Esophagus (tissue), 2 donors: ENCODE data around the gene SPOCK2. TPM values are rescaled to one million over a fixed set of nuclear protein-coding genes. Genes with fewer than 3 reads are reported as not detected.
"Not testable (repeated sequence)": the region's sequence is repeated elsewhere in the genome, so short reads cannot be mapped to it uniquely, and the experiment has no call there.

Experiments
- H3K27ac ChIP-seq, 2 donors: one replicate each; pipeline ENCODE4 v1.5.1; 2013; ENCODE audit warnings: low read depth in 2 of 2, mild to moderate bottlenecking in 2 of 2, inconsistent platforms in 1 of 2, low read length in 1 of 2, moderate library complexity in 1 of 2
- H3K27me3 ChIP-seq, 2 donors: one replicate each; pipeline ENCODE4 v1.6.1; 2013; ENCODE audit warnings: low read length in 2 of 2, control low read depth in 1 of 2, mild to moderate bottlenecking in 1 of 2; ENCODE audit not compliant: insufficient read depth in 2 of 2, control insufficient read depth in 1 of 2
- H3K36me3 ChIP-seq, 2 donors: one replicate each; pipeline ENCODE4 v1.6.1; 2013; ENCODE audit warnings: low read length in 1 of 2; ENCODE audit not compliant: control insufficient read depth in 2 of 2, insufficient read depth in 2 of 2
- H3K4me1 ChIP-seq, 2 donors: one replicate each; pipeline ENCODE4 v1.6.1; 2013; ENCODE audit warnings: low read length in 1 of 2; ENCODE audit not compliant: control insufficient read depth in 2 of 2, insufficient read depth in 2 of 2
- H3K4me3 ChIP-seq, 2 donors: one replicate each; pipeline ENCODE4 v1.5.1; 2013; ENCODE audit warnings: low read length in 2 of 2, mild to moderate bottlenecking in 2 of 2, low read depth in 1 of 2, moderate library complexity in 1 of 2
- H3K9me3 ChIP-seq, 2 donors: one replicate each; pipeline ENCODE4 v1.6.1; 2013; ENCODE audit warnings: mild to moderate bottlenecking in 2 of 2, low read depth in 1 of 2, low read length in 1 of 2, moderate library complexity in 1 of 2; ENCODE audit not compliant: control insufficient read depth in 2 of 2, insufficient read depth in 1 of 2
- WGBS, 2 donors: extraction: QIAGEN DNeasy Blood & Tissue Kit; methylation state at CpG; one replicate each; pipeline ENCODE4 v1.1.7; 2013; 5-methylcytosine and 5-hydroxymethylcytosine counted together
- polyA plus RNA-seq, 2 donors: library from polyadenylated mRNA; stranded (reverse); fragments of 200-250 nt; gene quantifications; one replicate each; pipeline ENCODE4 v1.2.3, GENCODE V29; 2013
- donor health status: healthy with polysubstance abuse.
- donor health status: Bipolar disorder and iron deficiency.

SPOCK2 gene
- polyA plus RNA-seq, 2 donors, result 1.5 to 1.9 TPM

GRCh38 chr10:72109636-72110157 lies 21.3 kb upstream of the SPOCK2 start:
- Histone ChIP-seq H3K4me1 (peaks cover 2 to 3% of the 10 kb centered on the region in 2 donors), H3K9me3 (no peaks in the 10 kb centered on the region), H3K27me3 (no peaks in the 10 kb centered on the region), H3K27ac (no peak overlapping the region), H3K36me3 (peaks cover 0 to 3% of the 10 kb centered on the region in 2 donors), H3K4me3 (no peak overlapping the region)
- WGBS, 2 donors, result 83% methylated on average over 8 of the region's 8 CpGs

- 53% methylated on average over 1 of the region's 1 CpG for WGBS, 2 donors
- H3K27ac ChIP-seq, result no peak overlapping the region
- H3K27me3 ChIP-seq, result no peaks in the 10 kb centered on the region
Measured at GRCh38 chr10:72108830-72109635, 20.7 kb upstream of the SPOCK2 start.

GRCh38 chr10:72108004-72108370 lies 19.6 kb upstream of the SPOCK2 start:
- not testable (repeated sequence) for H3K27ac ChIP-seq, H3K4me1 ChIP-seq
- 92 to 99% methylated on average over 3 of the region's 3 CpGs for WGBS, 2 donors

More at GRCh38 chr10:72108830-72109635, 20.7 kb upstream of the SPOCK2 start:
- H3K36me3 ChIP-seq, result peaks cover 0 to 3% of the 10 kb centered on the region in 2 donors
- peaks cover 2 to 3% of the 10 kb centered on the region in 2 donors for H3K4me1 ChIP-seq
- no peaks in the 10 kb centered on the region for H3K9me3 ChIP-seq
- H3K4me3 ChIP-seq, result no peak overlapping the region

GRCh38 chr10:72107325-72108003 lies 19.1 kb upstream of the SPOCK2 start:
- 43 to 53% methylated on average over 3 of the region's 3 CpGs for WGBS, 2 donors
- Histone ChIP-seq H3K4me3 (no peak overlapping the region), H3K27ac (no peak overlapping the region), H3K9me3 (no peaks in the 10 kb centered on the region), H3K36me3 (peaks cover 0 to 3% of the 10 kb centered on the region in 2 donors), H3K4me1 (peaks cover 2 to 3% of the 10 kb centered on the region in 2 donors), H3K27me3 (no peaks in the 10 kb centered on the region)

More at GRCh38 chr10:72108004-72108370, 19.6 kb upstream of the SPOCK2 start:
- H3K9me3 ChIP-seq, H3K4me3 ChIP-seq, H3K36me3 ChIP-seq, H3K27me3 ChIP-seq: not testable (repeated sequence)

GRCh38 chr10:72106896-72107295 lies 18.5 kb upstream of the SPOCK2 start:
- peaks cover 2 to 3% of the 10 kb centered on the region in 2 donors for H3K4me1 ChIP-seq
- no peaks in the 10 kb centered on the region for H3K27me3 ChIP-seq
- no peaks in the 10 kb centered on the region for H3K9me3 ChIP-seq
- H3K4me3 ChIP-seq, result no peak overlapping the region
- WGBS, 2 donors, result 72 to 75% methylated on average over 2 of the region's 2 CpGs
- H3K27ac ChIP-seq, result no peak overlapping the region
- H3K36me3 ChIP-seq, result peaks cover 0 to 3% of the 10 kb centered on the region in 2 donors

- no peak overlapping the region for H3K27ac ChIP-seq
- peaks cover 2 to 3% of the 10 kb centered on the region in 2 donors for H3K4me1 ChIP-seq
- H3K4me3 ChIP-seq, result no peak overlapping the region
- H3K27me3 ChIP-seq, result no peaks in the 10 kb centered on the region
- H3K36me3 ChIP-seq, result peaks cover under 1 to 3% of the 10 kb centered on the region in 2 donors
- 86 to 87% methylated on average over 2 of the region's 2 CpGs for WGBS, 2 donors
- H3K9me3 ChIP-seq, result no peaks in the 10 kb centered on the region
Measured at GRCh38 chr10:72106154-72106849, 18.0 kb upstream of the SPOCK2 start.

GRCh38 chr10:72105710-72106109 lies 17.4 kb upstream of the SPOCK2 start:
- 90 to 92% methylated on average over 5 of the region's 5 CpGs for WGBS, 2 donors
- Histone ChIP-seq H3K27ac (no peak overlapping the region), H3K9me3 (no peaks in the 10 kb centered on the region)

GRCh38 chr10:72105098-72105475 lies 16.7 kb upstream of the SPOCK2 start:
- no peaks in the 10 kb centered on the region for H3K27me3 ChIP-seq
- peaks cover 2 to 3% of the 10 kb centered on the region in 2 donors for H3K4me1 ChIP-seq
- H3K9me3 ChIP-seq, result no peaks in the 10 kb centered on the region
- H3K27ac ChIP-seq, result no peak overlapping the region
- 88 to 95% methylated on average over 9 of the region's 9 CpGs for WGBS, 2 donors
- H3K36me3 ChIP-seq, result peaks cover 2 to 3% of the 10 kb centered on the region in 2 donors
- no peak overlapping the region for H3K4me3 ChIP-seq

More at GRCh38 chr10:72105710-72106109, 17.4 kb upstream of the SPOCK2 start:
- Histone ChIP-seq H3K36me3 (peaks cover 2 to 3% of the 10 kb centered on the region in 2 donors), H3K4me3 (no peak overlapping the region), H3K4me1 (peaks cover 2 to 3% of the 10 kb centered on the region in 2 donors), H3K27me3 (no peaks in the 10 kb centered on the region)

GRCh38 chr10:72104472-72105097 lies 16.2 kb upstream of the SPOCK2 start:
- no peak overlapping the region for H3K27ac ChIP-seq
- no peaks in the 10 kb centered on the region for H3K9me3 ChIP-seq
- H3K4me3 ChIP-seq, result no peak overlapping the region
- peaks cover 2 to 3% of the 10 kb centered on the region in 2 donors for H3K4me1 ChIP-seq
- 52 to 69% methylated on average over 8 of the region's 8 CpGs for WGBS, 2 donors
- H3K36me3 ChIP-seq, result peaks cover 2 to 3% of the 10 kb centered on the region in 2 donors
- no peaks in the 10 kb centered on the region for H3K27me3 ChIP-seq
